ENCODE data around the gene TIMM21. TPM values are rescaled to one million over a fixed set of nuclear protein-coding genes. Genes with fewer than 3 reads are reported as not detected.

The TIMM21 gene
- total and polyA plus RNA-seq, 4 donors, result 12.8 to 56.8 (median 19.5) TPM

GRCh38 chr18:74172697-74173433 is 24.5 kb downstream of the TIMM21 start:
- ATAC-seq (ENCODE audit: low FRiP score) (no peak), DNase-seq (no peak)
- Histone ChIP-seq H3K36me3 (ENCODE audit: control insufficient read depth in 1 of 2, insufficient read depth in 2 of 2, low read length in 1 of 2) (no peaks in the 10 kb centered on the region), H3K4me1 (ENCODE audit: control insufficient read depth in 1 of 2, insufficient read depth in 2 of 2, low read length in 2 of 2) (no peaks in the 10 kb centered on the region), H3K4me3 (ENCODE audit: low read length in 2 of 2) (no peak overlapping the region), H3K27me3 (ENCODE audit: control insufficient read depth in 1 of 2, insufficient read depth in 2 of 2, low read length in 1 of 2) (no peaks in the 10 kb centered on the region), H3K27ac (ENCODE audit: low read depth in 1 of 2, low read length in 2 of 2) (no peak overlapping the region), H3K9me3 (ENCODE audit: control insufficient read depth, low read length) (no peaks in the 10 kb centered on the region)
- intact Hi-C loops (cut with DNase I), result no loop called here
- 80 to 82% methylated on average over 27 of the region's 27 CpGs for WGBS, 2 donors

DNA sequence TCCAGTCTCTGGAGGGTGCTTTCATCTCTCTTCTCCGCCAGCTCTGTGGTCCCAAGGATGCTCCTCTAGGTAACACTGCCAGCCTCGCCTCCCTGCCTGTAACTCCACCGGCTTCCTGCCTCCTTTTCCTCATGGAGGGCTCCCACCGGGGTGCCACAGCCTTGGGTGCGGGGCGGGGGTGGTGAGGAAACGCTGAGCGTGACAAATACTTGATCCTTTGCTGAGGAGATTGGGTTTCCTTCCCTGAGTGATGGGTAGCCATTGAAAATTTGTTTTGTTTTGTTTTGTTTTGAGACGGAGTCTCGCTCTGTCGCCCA is 25.1 kb downstream of the TIMM21 start:
- no peaks in the 10 kb centered on the region for H3K27me3 ChIP-seq (ENCODE audit: control insufficient read depth in 1 of 2, insufficient read depth in 2 of 2, low read length in 1 of 2)
- ATAC-seq (ENCODE audit: low FRiP score) (no peak), DNase-seq (no peak)
- no peaks in the 10 kb centered on the region for H3K4me1 ChIP-seq (ENCODE audit: control insufficient read depth in 1 of 2, insufficient read depth in 2 of 2, low read length in 2 of 2)
- intact Hi-C loops (cut with DNase I), result no loop called here
- 89 to 91% methylated on average over 11 of the region's 11 CpGs for WGBS, 2 donors
- no peaks in the 10 kb centered on the region for H3K36me3 ChIP-seq (ENCODE audit: control insufficient read depth in 1 of 2, insufficient read depth in 2 of 2, low read length in 1 of 2)
- H3K4me3 ChIP-seq (ENCODE audit: low read length in 2 of 2), result no peak overlapping the region
- no peaks in the 10 kb centered on the region for H3K9me3 ChIP-seq (ENCODE audit: control insufficient read depth, low read length)
- no peak overlapping the region for H3K27ac ChIP-seq (ENCODE audit: low read depth in 1 of 2, low read length in 2 of 2)

- Histone ChIP-seq H3K27ac (ENCODE audit: low read depth in 1 of 2, low read length in 2 of 2) (no peak overlapping the region), H3K27me3 (ENCODE audit: control insufficient read depth in 1 of 2, insufficient read depth in 2 of 2, low read length in 1 of 2) (no peaks in the 10 kb centered on the region), H3K4me1 (ENCODE audit: control insufficient read depth in 1 of 2, insufficient read depth in 2 of 2, low read length in 2 of 2) (no peaks in the 10 kb centered on the region), H3K9me3 (ENCODE audit: control insufficient read depth, low read length) (no peaks in the 10 kb centered on the region), H3K36me3 (ENCODE audit: control insufficient read depth in 1 of 2, insufficient read depth in 2 of 2, low read length in 1 of 2) (no peaks in the 10 kb centered on the region), H3K4me3 (ENCODE audit: low read length in 2 of 2) (no peak overlapping the region)
- ATAC-seq (ENCODE audit: low FRiP score), result no peak
- intact Hi-C loops (cut with DNase I), result no loop called here
- 58 to 62% methylated on average over 6 of the region's 6 CpGs for WGBS, 2 donors
- no peak for DNase-seq
These were observed 27.3 kb downstream of the TIMM21 start for GRCh38 chr18:74175658-74176057.

- H3K9me3 ChIP-seq (ENCODE audit: control insufficient read depth, low read length), result no peaks in the 10 kb centered on the region
- DNase-seq (no peak), ATAC-seq (ENCODE audit: low FRiP score) (no peak)
- no peaks in the 10 kb centered on the region for H3K27me3 ChIP-seq (ENCODE audit: control insufficient read depth in 1 of 2, insufficient read depth in 2 of 2, low read length in 1 of 2)
- WGBS, 2 donors, result 41 to 65% methylated on average over 1 of the region's 1 CpG
- no peaks in the 10 kb centered on the region for H3K36me3 ChIP-seq (ENCODE audit: control insufficient read depth in 1 of 2, insufficient read depth in 2 of 2, low read length in 1 of 2)
- H3K27ac ChIP-seq (ENCODE audit: low read depth in 1 of 2, low read length in 2 of 2), result no peak overlapping the region
- intact Hi-C loops (cut with DNase I), result no loop called here
- H3K4me1 ChIP-seq (ENCODE audit: control insufficient read depth in 1 of 2, insufficient read depth in 2 of 2, low read length in 2 of 2), result no peaks in the 10 kb centered on the region
- no peak overlapping the region for H3K4me3 ChIP-seq (ENCODE audit: low read length in 2 of 2)
These were observed 30.6 kb downstream of the TIMM21 start for GRCh38 chr18:74178884-74179283.

GRCh38 chr18:74179623-74180199 is 31.4 kb downstream of the TIMM21 start:
- DNase-seq (no peak), ATAC-seq (ENCODE audit: low FRiP score) (no peak)
- H3K9me3 ChIP-seq (ENCODE audit: control insufficient read depth, low read length), result no peaks in the 10 kb centered on the region
- H3K27me3 ChIP-seq (ENCODE audit: control insufficient read depth in 1 of 2, insufficient read depth in 2 of 2, low read length in 1 of 2), result no peaks in the 10 kb centered on the region
- intact Hi-C loops (cut with DNase I), result no loop called here
- no peak overlapping the region for H3K4me3 ChIP-seq (ENCODE audit: low read length in 2 of 2)
- 77 to 81% methylated on average over 10 of the region's 10 CpGs for whole genome bisulfite sequencing, 2 donors
- H3K4me1 ChIP-seq (ENCODE audit: control insufficient read depth in 1 of 2, insufficient read depth in 2 of 2, low read length in 2 of 2), result no peaks in the 10 kb centered on the region
- no peak overlapping the region for H3K27ac ChIP-seq (ENCODE audit: low read depth in 1 of 2, low read length in 2 of 2)
- no peaks in the 10 kb centered on the region for H3K36me3 ChIP-seq (ENCODE audit: control insufficient read depth in 1 of 2, insufficient read depth in 2 of 2, low read length in 1 of 2)

- Histone ChIP-seq H3K4me1 (ENCODE audit: control insufficient read depth in 1 of 2, insufficient read depth in 2 of 2, low read length in 2 of 2) (no peaks in the 10 kb centered on the region), H3K27me3 (ENCODE audit: control insufficient read depth in 1 of 2, insufficient read depth in 2 of 2, low read length in 1 of 2) (no peaks in the 10 kb centered on the region), H3K36me3 (ENCODE audit: control insufficient read depth in 1 of 2, insufficient read depth in 2 of 2, low read length in 1 of 2) (no peaks in the 10 kb centered on the region), H3K27ac (ENCODE audit: low read depth in 1 of 2, low read length in 2 of 2) (no peak overlapping the region), H3K9me3 (ENCODE audit: control insufficient read depth, low read length) (no peaks in the 10 kb centered on the region), H3K4me3 (ENCODE audit: low read length in 2 of 2) (no peak overlapping the region)
- intact Hi-C loops (cut with DNase I), result no loop called here
- 92 to 94% methylated on average over 19 of the region's 19 CpGs for WGBS, 2 donors
- no peak for ATAC-seq (ENCODE audit: low FRiP score)
- DNase-seq, result no peak
These were observed 34.0 kb downstream of the TIMM21 start for GRCh38 chr18:74182335-74182734.

GRCh38 chr18:74183130-74183529 is 34.8 kb downstream of the TIMM21 start:
- 49 to 71% methylated on average over 3 of the region's 3 CpGs for WGBS, 2 donors
- DNase-seq (no peak), ATAC-seq (ENCODE audit: low FRiP score) (no peak)
- no peaks in the 10 kb centered on the region for H3K4me1 ChIP-seq (ENCODE audit: control insufficient read depth in 1 of 2, insufficient read depth in 2 of 2, low read length in 2 of 2)
- H3K36me3 ChIP-seq (ENCODE audit: control insufficient read depth in 1 of 2, insufficient read depth in 2 of 2, low read length in 1 of 2), result no peaks in the 10 kb centered on the region
- H3K27ac ChIP-seq (ENCODE audit: low read depth in 1 of 2, low read length in 2 of 2), result no peak overlapping the region
- intact Hi-C loops (cut with DNase I), result no loop called here
- H3K9me3 ChIP-seq (ENCODE audit: control insufficient read depth, low read length), result no peaks in the 10 kb centered on the region
- H3K4me3 ChIP-seq (ENCODE audit: low read length in 2 of 2), result no peak overlapping the region
- no peaks in the 10 kb centered on the region for H3K27me3 ChIP-seq (ENCODE audit: control insufficient read depth in 1 of 2, insufficient read depth in 2 of 2, low read length in 1 of 2)

- no peak for DNase-seq
- Histone ChIP-seq H3K9me3 (ENCODE audit: control insufficient read depth, low read length) (no peaks in the 10 kb centered on the region), H3K27ac (ENCODE audit: low read depth in 1 of 2, low read length in 2 of 2) (no peak overlapping the region), H3K4me3 (ENCODE audit: low read length in 2 of 2) (no peak overlapping the region), H3K36me3 (ENCODE audit: control insufficient read depth in 1 of 2, insufficient read depth in 2 of 2, low read length in 1 of 2) (no peaks in the 10 kb centered on the region), H3K27me3 (ENCODE audit: control insufficient read depth in 1 of 2, insufficient read depth in 2 of 2, low read length in 1 of 2) (no peaks in the 10 kb centered on the region), H3K4me1 (ENCODE audit: control insufficient read depth in 1 of 2, insufficient read depth in 2 of 2, low read length in 2 of 2) (no peaks in the 10 kb centered on the region)
- intact Hi-C loops (cut with DNase I), result no loop called here
- no peak for ATAC-seq (ENCODE audit: low FRiP score)
- 67 to 71% methylated on average over 3 of the region's 3 CpGs for WGBS, 2 donors
These were observed 36.6 kb downstream of the TIMM21 start for GRCh38 chr18:74184875-74185274.

DNA sequence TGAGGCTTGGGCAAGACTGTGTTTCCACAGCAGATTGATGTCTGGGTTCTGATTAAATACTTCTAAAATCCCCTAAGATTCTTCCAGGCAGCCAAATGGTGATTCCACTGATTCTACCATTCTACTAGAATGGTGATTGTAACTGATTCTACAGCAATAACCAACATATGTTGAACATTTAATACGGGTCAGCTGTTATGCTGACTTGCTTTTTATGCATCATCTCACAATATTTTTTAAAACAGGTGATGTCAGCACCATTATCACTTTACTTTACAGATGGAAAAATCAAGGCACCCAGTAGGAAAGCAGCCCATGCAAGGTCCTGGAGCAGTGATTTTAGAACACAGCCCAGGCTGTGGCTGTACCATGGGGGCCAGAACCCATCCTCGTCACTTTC is 37.5 kb downstream of the TIMM21 start:
- no peak overlapping the region for H3K27ac ChIP-seq (ENCODE audit: low read depth in 1 of 2, low read length in 2 of 2)
- intact Hi-C loops (cut with DNase I), result no loop called here
- no peaks in the 10 kb centered on the region for H3K27me3 ChIP-seq (ENCODE audit: control insufficient read depth in 1 of 2, insufficient read depth in 2 of 2, low read length in 1 of 2)
- H3K4me1 ChIP-seq (ENCODE audit: control insufficient read depth in 1 of 2, insufficient read depth in 2 of 2, low read length in 2 of 2), result no peaks in the 10 kb centered on the region
- H3K9me3 ChIP-seq (ENCODE audit: control insufficient read depth, low read length), result no peaks in the 10 kb centered on the region
- DNase-seq (no peak), ATAC-seq (ENCODE audit: low FRiP score) (no peak)
- no peak overlapping the region for H3K4me3 ChIP-seq (ENCODE audit: low read length in 2 of 2)
- H3K36me3 ChIP-seq (ENCODE audit: control insufficient read depth in 1 of 2, insufficient read depth in 2 of 2, low read length in 1 of 2), result no peaks in the 10 kb centered on the region
- WGBS, 2 donors, result 77 to 84% methylated on average over 2 of the region's 2 CpGs
